ENCODE data around the gene HDAC7. TPM values are rescaled to one million over a fixed set of nuclear protein-coding genes. Genes with fewer than 3 reads are reported as not detected.

Gene HDAC7
- total RNA-seq, 4 donors from 2014 or later = 58.3 to 105 (median 82.5) TPM

DNA sequence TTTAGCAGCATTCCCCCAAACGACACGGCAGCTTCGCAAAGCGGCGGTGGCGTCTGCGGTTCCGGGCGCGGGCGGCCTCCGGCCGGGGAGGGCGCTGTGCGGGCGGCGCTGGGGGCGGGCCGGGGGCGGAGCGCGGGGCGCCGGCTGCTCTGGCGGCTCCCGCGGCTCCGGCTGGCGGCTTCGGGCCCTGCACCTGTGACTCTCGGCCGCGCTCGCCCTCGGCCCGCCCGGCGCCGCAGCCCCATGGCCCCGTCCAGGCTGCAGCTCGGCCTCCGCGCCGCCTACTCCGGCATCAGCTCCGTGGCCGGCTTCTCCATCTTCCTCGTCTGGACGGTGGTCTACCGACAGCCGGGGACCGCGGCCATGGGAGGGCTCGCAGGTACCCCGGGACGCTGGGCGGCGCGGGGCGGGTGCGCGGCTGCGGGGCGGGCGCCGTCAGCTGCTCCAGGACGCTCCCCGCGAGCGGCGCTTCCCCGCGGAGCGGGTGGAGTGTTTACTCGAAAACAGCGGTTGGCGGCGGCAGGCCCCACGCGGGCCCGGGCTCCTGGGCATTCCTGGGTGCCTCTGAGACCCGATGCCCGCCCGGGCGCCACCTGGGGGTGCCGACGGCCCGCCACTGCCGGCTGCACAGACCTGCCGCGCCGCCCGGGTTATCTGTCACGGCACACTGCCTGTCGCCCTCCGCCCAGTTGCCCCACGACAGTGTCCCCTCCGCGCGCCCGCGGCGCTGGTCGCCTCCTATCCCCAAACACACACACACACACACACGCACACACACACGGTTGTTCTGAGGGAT is 46.4 kb downstream of the HDAC7 start, which contains the start of gene SLC48A1:
Gene SLC48A1, plus strand, starts transcription at position 177 of the 796 bp plus-strand sequence. Its CDS starts 67 bp downstream, at position 244.
- 2% methylated on average over 42 of the region's 106 CpGs for WGBS
- no peak for DNase-seq (ENCODE audit: extremely low spot score)
- Histone ChIP-seq H3K36me3 (no peaks in the 10 kb centered on the region), H3K4me3 (peak within 1 kb of the TSS; percentile 82 to 97 (median 96)), H3K9me3 (no peaks in the 10 kb centered on the region), H3K27ac (replicated peaks in 1 of 4) (peak within 1 kb of the TSS; percentile 84 to 94 (median 90)), H3K4me1 (peaks cover 50 to 74% (median 65%) of the 10 kb centered on the region in 4 donors), H3K27me3 (no peaks in the 10 kb centered on the region)
- no peak for TF ChIP-seq EP300 (IDR thresholded peaks at IDR 0.05)
- peak; percentile 37 to 74 for TF ChIP-seq POLR2AphosphoS5 (IDR thresholded peaks at IDR 0.05)
- TF ChIP-seq, protein P1, sequence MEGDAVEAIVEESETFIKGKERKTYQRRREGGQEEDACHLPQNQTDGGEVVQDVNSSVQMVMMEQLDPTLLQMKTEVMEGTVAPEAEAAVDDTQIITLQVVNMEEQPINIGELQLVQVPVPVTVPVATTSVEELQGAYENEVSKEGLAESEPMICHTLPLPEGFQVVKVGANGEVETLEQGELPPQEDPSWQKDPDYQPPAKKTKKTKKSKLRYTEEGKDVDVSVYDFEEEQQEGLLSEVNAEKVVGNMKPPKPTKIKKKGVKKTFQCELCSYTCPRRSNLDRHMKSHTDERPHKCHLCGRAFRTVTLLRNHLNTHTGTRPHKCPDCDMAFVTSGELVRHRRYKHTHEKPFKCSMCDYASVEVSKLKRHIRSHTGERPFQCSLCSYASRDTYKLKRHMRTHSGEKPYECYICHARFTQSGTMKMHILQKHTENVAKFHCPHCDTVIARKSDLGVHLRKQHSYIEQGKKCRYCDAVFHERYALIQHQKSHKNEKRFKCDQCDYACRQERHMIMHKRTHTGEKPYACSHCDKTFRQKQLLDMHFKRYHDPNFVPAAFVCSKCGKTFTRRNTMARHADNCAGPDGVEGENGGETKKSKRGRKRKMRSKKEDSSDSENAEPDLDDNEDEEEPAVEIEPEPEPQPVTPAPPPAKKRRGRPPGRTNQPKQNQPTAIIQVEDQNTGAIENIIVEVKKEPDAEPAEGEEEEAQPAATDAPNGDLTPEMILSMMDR (IDR thresholded peaks at IDR 0.05) = peak; percentile 21 to 57 (median 54)
- peak; percentile 15 for TF ChIP-seq POLR2A (IDR thresholded peaks at IDR 0.05; ENCODE audit: low read depth)
- intact Hi-C loops (cut with DNase I) = no loop called here

DNA sequence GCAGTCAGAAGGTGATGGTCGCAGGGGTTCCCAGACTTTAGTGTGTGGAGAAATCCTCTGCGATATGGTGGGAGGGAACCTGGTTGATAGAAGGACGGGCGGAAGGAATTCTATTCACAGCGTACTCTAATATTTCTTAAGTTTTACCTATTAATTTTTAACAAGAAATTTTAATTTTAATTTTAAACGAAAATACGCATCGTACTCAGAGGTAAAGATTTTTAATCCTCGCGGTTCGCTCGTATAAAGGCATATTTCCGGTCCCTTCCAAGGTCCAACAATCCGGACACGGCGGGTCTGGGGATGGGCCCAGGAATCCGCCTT is 47.0 kb downstream of the HDAC7 start:
- TF ChIP-seq EP300 (IDR thresholded peaks at IDR 0.05) (no peak), POLR2A (IDR thresholded peaks at IDR 0.05; ENCODE audit: low read depth) (no peak), POLR2AphosphoS5 (IDR thresholded peaks at IDR 0.05) (no peak)
- TF ChIP-seq, protein P1 (IDR thresholded peaks at IDR 0.05) = no peak
- Histone ChIP-seq H3K27me3 (no peaks in the 10 kb centered on the region), H3K36me3 (no peaks in the 10 kb centered on the region), H3K4me1 (peaks cover 45 to 68% (median 60%) of the 10 kb centered on the region in 4 donors), H3K27ac (replicated peaks in 1 of 4) (peak overlapping the region; percentile 84 to 94 (median 90)), H3K9me3 (no peaks in the 10 kb centered on the region), H3K4me3 (peak overlapping the region; percentile 82 to 97 (median 96))
- intact Hi-C loops (cut with DNase I) = no loop called here
- WGBS = 14% methylated on average over 17 of the region's 17 CpGs
- no peak for DNase-seq (ENCODE audit: extremely low spot score)

DNA sequence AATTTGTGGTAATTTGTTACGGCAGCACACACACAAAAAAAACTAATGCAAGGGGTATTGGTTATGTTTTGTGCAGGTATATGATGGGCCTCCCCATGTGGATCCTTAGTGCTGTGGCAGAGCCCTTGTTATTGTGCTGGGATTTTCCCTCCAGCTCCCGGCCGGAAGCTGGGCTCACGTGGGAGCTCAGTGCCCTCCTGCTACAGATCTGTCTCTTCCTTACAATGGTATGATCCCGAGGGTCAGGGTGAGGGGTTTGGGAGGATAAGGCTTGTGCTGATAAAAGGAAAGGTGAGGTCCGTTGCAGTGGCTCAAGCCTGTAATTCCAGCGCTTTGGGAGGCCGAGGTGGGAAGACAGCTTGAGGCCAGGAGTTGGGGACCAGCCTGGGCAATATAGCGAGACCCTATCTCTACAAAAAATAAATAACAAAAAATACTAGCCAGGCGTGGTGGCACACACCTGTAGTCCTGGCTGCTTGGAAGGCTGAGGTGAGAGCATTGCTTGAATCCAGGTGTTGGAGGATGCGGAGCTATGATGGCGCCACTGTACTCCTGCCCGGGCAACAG is 47.5 kb downstream of the HDAC7 start:
- peak overlapping the region in 2 of 4 donors; percentile 90 to 91 for H3K27ac ChIP-seq (replicated peaks in 1 of 4)
- H3K36me3 ChIP-seq = no peaks in the 10 kb centered on the region
- peak overlapping the region in 3 of 4 donors; percentile 82 to 97 (median 96) for H3K4me3 ChIP-seq
- H3K9me3 ChIP-seq = no peaks in the 10 kb centered on the region
- intact Hi-C loops (cut with DNase I) = no loop called here
- DNase-seq (ENCODE audit: extremely low spot score) = no peak
- TF ChIP-seq, protein P1 (IDR thresholded peaks at IDR 0.05) = no peak
- TF ChIP-seq POLR2A (IDR thresholded peaks at IDR 0.05; ENCODE audit: low read depth) (no peak), POLR2AphosphoS5 (IDR thresholded peaks at IDR 0.05) (no peak), EP300 (IDR thresholded peaks at IDR 0.05) (no peak)
- 84% methylated on average over 13 of the region's 13 CpGs for WGBS
- no peaks in the 10 kb centered on the region for H3K27me3 ChIP-seq
- peaks cover 40 to 63% (median 55%) of the 10 kb centered on the region in 4 donors for H3K4me1 ChIP-seq

DNA sequence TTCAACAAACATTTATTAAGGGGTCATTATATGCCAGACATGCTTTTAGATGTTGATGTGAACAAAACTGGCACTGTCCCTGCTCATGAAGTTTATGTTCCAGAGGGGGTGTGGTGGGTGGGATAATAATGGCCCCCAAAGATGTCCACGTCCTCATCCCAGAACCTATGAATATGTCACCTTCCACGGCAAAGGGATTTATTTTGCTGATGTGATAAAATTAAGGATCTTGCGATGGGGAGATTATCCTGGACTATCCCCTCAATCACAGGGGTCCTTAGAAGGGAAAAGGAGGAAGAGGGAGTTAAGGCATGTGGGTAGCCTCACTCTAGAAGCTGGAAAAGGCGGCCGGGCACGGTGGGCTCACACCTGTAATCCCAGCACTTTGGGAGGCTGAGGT is 48.4 kb downstream of the HDAC7 start:
- intact Hi-C loops (cut with DNase I) = no loop called here
- peaks cover 36 to 54% (median 51%) of the 10 kb centered on the region in 4 donors for H3K4me1 ChIP-seq
- no peaks in the 10 kb centered on the region for H3K27me3 ChIP-seq
- no peak overlapping the region for H3K27ac ChIP-seq (replicated peaks in 1 of 4)
- H3K4me3 ChIP-seq = no peak overlapping the region
- no peaks in the 10 kb centered on the region for H3K9me3 ChIP-seq
- WGBS = 93% methylated on average over 6 of the region's 6 CpGs
- H3K36me3 ChIP-seq = no peaks in the 10 kb centered on the region
- no peak for DNase-seq (ENCODE audit: extremely low spot score)
- TF ChIP-seq EP300 (IDR thresholded peaks at IDR 0.05) (no peak), POLR2A (IDR thresholded peaks at IDR 0.05; ENCODE audit: low read depth) (no peak), POLR2AphosphoS5 (IDR thresholded peaks at IDR 0.05) (no peak)
- TF ChIP-seq, protein P1 (IDR thresholded peaks at IDR 0.05) = no peak

Measured in esophagus muscularis mucosa (tissue), 4 donors.